HUES64 (cell line): ENCODE measurements around the gene RREB1.

Experiments
- H3K27ac ChIP-seq: 2 replicates; pipeline ENCODE4 v1.7.0; 2013; ENCODE audit warnings: low read depth, low read length, inconsistent platforms
- H3K27me3 ChIP-seq: 2 replicates; pipeline ENCODE4 v1.6.1; 2013; ENCODE audit warnings: mild to moderate bottlenecking, low read length; ENCODE audit not compliant: insufficient read depth
- H3K36me3 ChIP-seq: 2 replicates; pipeline ENCODE4 v1.6.1; 2013; ENCODE audit warnings: mild to moderate bottlenecking, low read length; ENCODE audit not compliant: insufficient read depth
- H3K4me1 ChIP-seq: 2 replicates; pipeline ENCODE4 v1.6.1; 2013; ENCODE audit warnings: mild to moderate bottlenecking, low read length, moderate library complexity; ENCODE audit not compliant: insufficient read depth
- H3K4me3 ChIP-seq: 2 replicates; pipeline ENCODE4 v1.5.1; 2013; ENCODE audit warnings: mild to moderate bottlenecking, low read length, moderate library complexity
- H3K9ac ChIP-seq: 2 replicates; pipeline ENCODE4 v1.6.1; 2013; ENCODE audit warnings: mild to moderate bottlenecking, low read depth, low read length
- H3K9me3 ChIP-seq: 2 replicates; pipeline ENCODE4 v1.6.1; 2013; ENCODE audit warnings: low read depth, low read length; ENCODE audit not compliant: insufficient read depth
- WGBS: fragments of 150-250, 120-280 bp; methylation state at CpG from one replicate; pipeline ENCODE4 v1.1.7; 2013; ENCODE audit warnings: missing lambda C conversion rate; 5-methylcytosine and 5-hydroxymethylcytosine counted together

The RREB1 gene

GRCh38 chr6:7127680-7128079 is 19.9 kb downstream of the RREB1 start:
- Histone ChIP-seq H3K36me3 (peaks cover 2% of the 10 kb centered on the region; the same call in 1 of the 2 replicates), H3K9ac (no peak overlapping the region), H3K27me3 (no peaks in the 10 kb centered on the region), H3K4me1 (peaks cover 13% of the 10 kb centered on the region), H3K9me3 (no peaks in the 10 kb centered on the region), H3K27ac (no peak overlapping the region), H3K4me3 (no peak overlapping the region)
- WGBS = 89% methylated on average over 5 of the region's 5 CpGs

- Histone ChIP-seq H3K9me3 (no peaks in the 10 kb centered on the region), H3K4me1 (peaks cover 8% of the 10 kb centered on the region), H3K9ac (no peak overlapping the region), H3K36me3 (no peaks in the 10 kb centered on the region), H3K27ac (no peak overlapping the region), H3K4me3 (no peak overlapping the region), H3K27me3 (no peaks in the 10 kb centered on the region)
- 96% methylated on average over 6 of the region's 6 CpGs for WGBS
Observed at GRCh38 chr6:7129360-7129759, 21.6 kb downstream of the RREB1 start.

- H3K36me3 ChIP-seq = no peaks in the 10 kb centered on the region
- H3K4me3 ChIP-seq = no peak overlapping the region
- 95% methylated on average over 9 of the region's 9 CpGs for WGBS
- H3K9me3 ChIP-seq = no peaks in the 10 kb centered on the region
- H3K4me1 ChIP-seq = peaks cover 3% of the 10 kb centered on the region; the same call in 1 of the 2 replicates
- no peak overlapping the region for H3K27ac ChIP-seq
- no peak overlapping the region for H3K9ac ChIP-seq
- H3K27me3 ChIP-seq = no peaks in the 10 kb centered on the region
Observed at GRCh38 chr6:7129784-7130569, 22.2 kb downstream of the RREB1 start.

GRCh38 chr6:7131390-7131789 is 23.6 kb downstream of the RREB1 start:
- Histone ChIP-seq H3K9me3 (no peaks in the 10 kb centered on the region), H3K4me3 (no peak overlapping the region), H3K27ac (no peak overlapping the region), H3K36me3 (no peaks in the 10 kb centered on the region), H3K9ac (no peak overlapping the region), H3K27me3 (no peaks in the 10 kb centered on the region), H3K4me1 (peaks cover 5% of the 10 kb centered on the region)
- 96% methylated on average over 3 of the region's 3 CpGs for WGBS

- Histone ChIP-seq H3K4me1 (peaks cover 12% of the 10 kb centered on the region), H3K9me3 (no peaks in the 10 kb centered on the region), H3K27me3 (no peaks in the 10 kb centered on the region), H3K9ac (no peak overlapping the region), H3K4me3 (no peak overlapping the region), H3K36me3 (no peaks in the 10 kb centered on the region), H3K27ac (no peak overlapping the region)
- WGBS = 93% methylated on average over 7 of the region's 8 CpGs
Observed at GRCh38 chr6:7132398-7133035, 24.8 kb downstream of the RREB1 start.

GRCh38 chr6:7134999-7135745 is 27.4 kb downstream of the RREB1 start:
- no peak overlapping the region for H3K27ac ChIP-seq
- no peaks in the 10 kb centered on the region for H3K27me3 ChIP-seq

GRCh38 chr6:7135755-7136154 is 28.0 kb downstream of the RREB1 start:
- Histone ChIP-seq H3K36me3 (no peaks in the 10 kb centered on the region), H3K27me3 (no peaks in the 10 kb centered on the region), H3K9ac (no peak overlapping the region), H3K4me1 (peaks cover 34% of the 10 kb centered on the region), H3K27ac (no peak overlapping the region), H3K9me3 (no peaks in the 10 kb centered on the region), H3K4me3 (no peak overlapping the region)

More at GRCh38 chr6:7134999-7135745, 27.4 kb downstream of the RREB1 start:
- 93% methylated on average over 2 of the region's 4 CpGs for WGBS
- Histone ChIP-seq H3K36me3 (no peaks in the 10 kb centered on the region), H3K4me3 (no peak overlapping the region), H3K9me3 (no peaks in the 10 kb centered on the region), H3K9ac (no peak overlapping the region), H3K4me1 (peaks cover 34% of the 10 kb centered on the region)

- H3K27ac ChIP-seq = no peak overlapping the region
- no peaks in the 10 kb centered on the region for H3K27me3 ChIP-seq
- H3K9ac ChIP-seq = no peak overlapping the region
- H3K36me3 ChIP-seq = no peaks in the 10 kb centered on the region
- WGBS = 77% methylated on average over 8 of the region's 8 CpGs
- H3K4me3 ChIP-seq = no peak overlapping the region
- no peaks in the 10 kb centered on the region for H3K9me3 ChIP-seq
- peaks cover 34% of the 10 kb centered on the region for H3K4me1 ChIP-seq
Observed at GRCh38 chr6:7136859-7137334, 29.1 kb downstream of the RREB1 start.

- Histone ChIP-seq H3K27me3 (no peaks in the 10 kb centered on the region), H3K4me3 (no peak overlapping the region), H3K27ac (peak overlapping the region; percentile 41; the same call in 1 of the 2 replicates), H3K36me3 (no peaks in the 10 kb centered on the region), H3K9ac (no peak overlapping the region), H3K4me1 (peaks cover 34% of the 10 kb centered on the region), H3K9me3 (no peaks in the 10 kb centered on the region)
- WGBS = 27% methylated on average over 10 of the region's 11 CpGs
Observed at GRCh38 chr6:7137335-7138045, 29.7 kb downstream of the RREB1 start.

GRCh38 chr6:7138046-7138531 is 30.3 kb downstream of the RREB1 start:
- WGBS = 93% methylated on average over 2 of the region's 2 CpGs
- peaks cover 38% of the 10 kb centered on the region for H3K4me1 ChIP-seq
- H3K9ac ChIP-seq = no peak overlapping the region
- no peaks in the 10 kb centered on the region for H3K36me3 ChIP-seq
- peak overlapping the region; percentile 41; the same call in 1 of the 2 replicates for H3K27ac ChIP-seq
- H3K4me3 ChIP-seq = no peak overlapping the region
- no peaks in the 10 kb centered on the region for H3K9me3 ChIP-seq
- no peaks in the 10 kb centered on the region for H3K27me3 ChIP-seq
